Stimulated activated CD4-positive, alpha-beta T cell treated with anti-CD3 and anti-CD28 coated beads, Interleukin-4, amount 100 ng/mL, for 4 hours (primary cell): ENCODE data around the gene NOL6.

Source experiments
- DNase-seq, 2 experiments: peaks; one replicate each; pipeline ENCODE4 v3.0.0-alpha.2; 2020

Gene NOL6

DNA sequence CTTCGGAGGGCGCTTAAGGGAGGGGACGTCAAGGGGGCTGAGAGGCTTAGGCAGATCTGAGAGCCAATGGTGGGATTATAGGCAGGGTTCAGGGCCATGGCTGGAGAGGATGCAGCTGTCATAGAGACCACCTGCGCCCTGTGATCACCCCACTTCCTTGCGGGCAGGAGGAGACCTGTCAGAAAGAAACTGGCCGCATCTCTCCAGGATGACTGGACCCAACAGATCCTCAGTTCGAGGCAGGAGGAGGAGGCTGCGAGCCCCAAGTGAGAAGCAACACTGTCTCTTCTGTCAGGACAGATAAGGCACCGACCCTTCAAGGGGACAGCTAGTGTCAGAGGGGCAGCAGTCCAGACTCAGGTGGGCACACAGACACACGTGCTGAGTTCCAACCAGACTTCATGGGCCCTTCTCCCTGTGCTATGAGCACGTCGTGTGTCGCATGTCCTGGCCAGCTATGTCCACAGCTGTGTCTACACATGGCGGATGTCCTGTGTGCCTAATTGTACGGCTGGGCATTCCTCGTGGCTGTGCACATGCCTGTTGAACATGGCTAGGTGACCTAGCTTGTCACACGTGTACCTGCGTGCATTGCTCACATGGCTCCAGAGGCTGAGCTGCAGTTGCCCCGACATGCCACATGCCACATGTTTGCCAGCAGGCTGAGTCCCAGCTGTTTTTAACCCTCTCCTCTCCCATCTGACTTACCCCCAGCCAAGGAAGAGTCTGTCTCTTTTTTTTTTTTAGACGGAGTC lies 25.7 kb downstream of the NOL6 start:
- no peak for DNase-seq

- DNase-seq = peak; percentile 64 to 71
Observed at GRCh38 chr9:33446946-33447798, 26.6 kb downstream of the NOL6 start, which contains the start of gene AQP3. AQP3 (minus strand) TSS chr9:33447593; CDS start chr9:33447530, 63 bp downstream.

DNA sequence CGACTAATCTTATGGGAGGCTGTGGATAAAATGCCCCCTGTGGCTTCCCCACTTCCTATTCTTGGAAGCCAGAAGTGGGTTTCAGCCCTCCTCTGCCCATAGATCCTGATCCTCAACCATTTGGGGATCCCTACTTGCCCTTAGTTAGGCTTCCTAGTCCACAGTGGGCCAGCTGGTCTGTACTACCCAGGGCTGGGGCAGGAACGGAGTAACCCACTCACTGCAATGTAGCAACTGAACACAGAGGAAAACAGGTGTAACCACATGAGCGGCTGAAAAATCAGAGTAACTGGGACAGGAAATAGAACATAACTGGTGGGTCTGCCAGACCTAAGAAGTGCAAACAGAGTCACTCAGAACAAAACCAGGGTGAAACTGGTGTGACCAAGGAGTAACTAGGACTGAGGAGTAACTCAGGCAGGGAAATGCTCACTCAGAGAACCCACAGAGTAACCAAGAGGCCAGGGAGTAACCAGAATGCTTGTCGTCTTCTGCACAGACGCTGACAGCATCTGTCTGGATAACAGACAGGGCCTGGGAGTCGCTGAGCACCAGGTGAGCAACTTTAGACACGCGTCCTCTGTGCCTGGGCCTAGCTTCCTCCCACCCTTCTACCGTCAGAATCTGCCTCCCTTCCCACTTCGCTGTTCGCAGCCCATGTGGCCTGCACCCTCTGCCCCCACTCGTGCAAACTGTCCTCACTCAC lies 27.3 kb downstream of the NOL6 start:
- DNase-seq = peak in 1 of 2 experiments; percentile 44

- peak in 1 of 2 experiments; percentile 20 for DNase-seq
Observed at GRCh38 chr9:33445389-33446239, 28.1 kb downstream of the NOL6 start.

GRCh38 chr9:33443464-33444154 lies 30.1 kb downstream of the NOL6 start:
- no peak for DNase-seq

DNA sequence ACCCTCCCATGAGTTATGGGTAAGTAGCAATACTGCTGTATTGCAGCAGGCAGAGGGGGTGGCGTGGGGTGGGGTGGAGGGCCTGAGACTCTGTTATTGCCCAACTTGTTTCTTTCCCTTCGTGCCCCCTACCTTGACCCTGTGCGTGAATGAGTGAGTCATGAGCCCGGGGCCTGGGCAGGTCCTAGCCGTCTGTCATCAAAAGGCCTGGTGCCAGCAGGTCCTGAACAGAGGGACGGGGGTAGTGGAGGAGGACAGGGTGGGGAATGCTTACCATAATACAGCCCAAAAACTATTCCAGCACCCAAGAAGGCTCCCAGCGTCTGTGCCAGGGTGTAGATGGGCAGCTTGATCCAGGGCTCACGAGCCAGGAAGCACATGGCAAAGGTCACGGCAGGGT lies 30.7 kb downstream of the NOL6 start:
- DNase-seq = no peak

DNA sequence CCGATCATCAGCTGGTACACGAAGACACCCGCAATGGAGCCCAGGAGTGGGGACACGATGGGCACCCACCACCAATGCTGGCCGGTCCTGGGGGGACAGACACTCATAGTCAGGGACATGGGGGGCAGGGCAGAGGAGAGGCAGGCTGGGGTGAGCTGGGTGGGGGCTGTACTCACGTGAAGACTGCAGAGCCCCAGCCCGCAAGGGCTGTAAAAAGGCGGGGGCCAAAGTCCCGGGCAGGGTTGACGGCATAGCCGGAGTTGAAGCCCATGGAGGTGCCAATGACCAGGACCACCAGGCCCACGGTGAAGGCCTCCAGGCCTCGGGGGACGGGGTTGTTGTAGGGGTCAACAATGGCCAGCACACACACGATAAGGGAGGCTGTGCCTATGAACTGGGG lies 31.6 kb downstream of the NOL6 start:
- no peak for DNase-seq

DNA sequence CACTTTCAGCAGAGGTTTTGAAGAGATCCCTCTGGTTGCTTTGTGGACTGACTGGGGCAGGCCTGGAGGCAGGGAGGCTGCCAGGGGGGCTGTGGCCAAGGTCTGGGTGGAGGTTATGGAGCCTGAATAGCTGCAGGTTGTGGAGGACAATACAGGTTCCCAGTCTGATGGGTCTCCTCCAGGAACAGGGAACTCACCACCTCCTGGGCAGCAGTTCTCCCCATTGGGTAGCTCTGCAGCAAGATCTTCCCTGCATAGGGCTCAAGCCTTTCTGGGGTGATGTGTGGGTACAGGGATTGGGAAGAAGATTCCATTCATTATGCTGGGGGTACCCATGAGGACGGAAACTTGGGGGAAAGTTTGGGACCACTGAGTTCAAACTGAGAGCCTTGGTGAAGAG lies 33.1 kb downstream of the NOL6 start:
- no peak for DNase-seq

- DNase-seq = no peak
Observed at GRCh38 chr9:33440204-33440603, 33.5 kb downstream of the NOL6 start.

GRCh38 chr9:33439731-33440130 lies 34.0 kb downstream of the NOL6 start:
- DNase-seq = no peak

DNA sequence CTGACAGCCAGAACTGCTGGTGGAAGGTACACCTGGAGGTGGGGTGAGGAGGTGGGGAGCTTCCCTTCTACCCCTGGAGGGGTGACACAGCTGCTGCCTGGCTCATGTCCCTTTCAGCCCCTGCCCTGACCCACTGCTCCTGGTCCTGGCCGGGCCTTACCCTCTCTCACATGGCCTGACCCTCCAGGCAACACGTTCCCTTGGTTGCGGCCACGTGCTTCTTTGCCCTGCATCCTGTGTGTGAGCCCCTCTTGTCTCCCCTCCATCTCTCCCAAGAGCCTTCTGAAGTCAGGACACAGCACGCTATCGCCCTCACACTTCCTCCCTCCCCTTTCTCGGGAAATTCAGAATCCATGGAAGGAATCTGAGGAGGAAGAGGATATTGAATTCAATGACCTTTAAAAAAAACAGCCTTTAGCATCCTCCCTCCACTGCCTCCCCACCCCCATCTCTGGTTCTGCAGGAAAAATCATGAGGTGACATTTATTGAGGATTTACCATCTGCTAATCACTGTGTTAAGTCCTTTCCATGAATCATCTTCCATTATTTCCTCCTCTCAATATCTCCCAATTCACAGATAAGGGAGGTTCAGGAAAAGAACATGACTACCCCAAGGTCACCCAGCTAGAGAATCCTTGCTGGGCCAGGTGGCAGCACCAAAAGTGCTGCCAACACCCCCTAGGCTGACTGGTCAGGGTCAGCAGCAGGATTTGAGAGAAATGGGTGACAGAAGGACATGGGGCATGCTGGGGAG lies 34.6 kb downstream of the NOL6 start:
- no peak for DNase-seq

DNA sequence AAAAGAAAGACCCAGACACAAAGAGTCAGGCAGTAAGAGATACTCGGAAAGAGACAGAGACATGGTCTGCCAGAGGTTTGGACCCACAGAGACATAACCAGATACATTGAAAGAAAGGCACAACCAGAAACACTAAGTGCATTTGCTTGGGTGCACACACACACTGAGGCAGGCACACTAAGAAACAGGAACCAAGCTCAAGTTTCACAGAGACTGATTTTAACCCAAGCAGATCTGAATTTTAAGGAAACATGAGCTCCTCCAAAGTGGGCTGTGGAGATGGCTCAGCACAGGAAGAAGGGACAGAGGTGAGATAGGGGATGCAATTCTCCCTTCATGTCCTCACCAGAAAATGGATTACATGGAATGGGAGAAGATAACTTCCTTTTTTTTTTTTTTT lies 35.8 kb downstream of the NOL6 start:
- no peak for DNase-seq

- no peak for DNase-seq
Observed at GRCh38 chr9:33437205-33437604, 36.5 kb downstream of the NOL6 start.

DNA sequence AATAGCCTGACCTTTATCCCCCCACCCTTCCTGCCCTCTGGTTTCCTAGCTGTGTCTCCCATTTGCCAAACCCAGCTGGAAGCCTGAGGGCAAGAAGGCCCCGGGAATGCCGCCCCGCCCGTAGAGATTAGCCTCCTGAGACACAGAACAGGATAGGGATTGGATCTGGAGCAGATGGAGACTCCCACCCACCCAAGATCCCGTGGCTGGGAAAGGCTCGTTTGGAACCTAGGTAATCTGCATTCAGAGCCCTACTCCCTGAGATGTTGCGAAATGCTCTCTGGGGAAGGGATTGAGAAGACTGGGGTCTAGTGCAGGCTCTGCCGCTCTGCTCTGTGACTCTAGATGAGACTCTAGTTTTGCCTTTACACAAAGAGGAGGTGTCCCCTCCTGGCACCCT lies 37.3 kb downstream of the NOL6 start:
- no peak for DNase-seq

GRCh38 chr9:33435821-33436277 lies 37.9 kb downstream of the NOL6 start:
- no peak for DNase-seq

DNA sequence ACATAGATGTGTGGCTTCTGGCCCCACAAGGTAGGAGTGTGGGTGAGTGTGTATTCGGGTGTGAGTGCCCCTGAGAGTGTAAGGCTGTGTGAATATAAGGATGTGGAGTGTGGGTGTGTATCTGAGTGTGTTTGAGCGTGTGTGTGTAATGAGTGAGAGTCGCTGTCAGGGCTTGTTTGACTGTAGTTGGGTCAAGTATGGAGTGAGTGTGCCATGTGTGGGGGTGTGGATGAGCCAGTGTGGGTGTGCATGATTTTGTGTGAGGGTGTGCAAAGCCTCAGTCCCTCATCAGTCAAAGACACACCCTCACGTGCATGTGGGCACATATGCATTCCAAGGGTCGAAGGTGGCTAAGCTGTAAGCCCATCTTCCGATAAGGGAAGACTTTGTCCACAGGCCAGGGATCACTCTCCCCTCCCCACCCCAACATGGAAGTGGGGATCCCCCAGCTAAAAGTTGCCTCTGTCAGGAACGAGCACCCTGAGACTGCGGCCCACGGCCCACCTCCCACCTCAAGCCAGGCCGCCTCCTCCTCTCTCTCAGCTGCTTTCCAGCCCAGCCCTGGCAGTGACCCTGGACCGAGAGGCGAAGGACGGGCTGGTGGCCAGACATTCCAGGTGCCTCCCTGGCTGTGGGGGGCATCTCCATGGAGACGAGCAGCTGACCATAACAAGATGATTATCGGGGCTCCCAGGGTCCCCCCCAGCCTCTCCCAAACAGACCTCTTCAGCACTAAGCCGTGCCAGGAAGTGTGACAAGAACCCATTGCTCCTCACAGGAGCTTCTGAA lies 39.2 kb downstream of the NOL6 start:
- no peak for DNase-seq

DNA sequence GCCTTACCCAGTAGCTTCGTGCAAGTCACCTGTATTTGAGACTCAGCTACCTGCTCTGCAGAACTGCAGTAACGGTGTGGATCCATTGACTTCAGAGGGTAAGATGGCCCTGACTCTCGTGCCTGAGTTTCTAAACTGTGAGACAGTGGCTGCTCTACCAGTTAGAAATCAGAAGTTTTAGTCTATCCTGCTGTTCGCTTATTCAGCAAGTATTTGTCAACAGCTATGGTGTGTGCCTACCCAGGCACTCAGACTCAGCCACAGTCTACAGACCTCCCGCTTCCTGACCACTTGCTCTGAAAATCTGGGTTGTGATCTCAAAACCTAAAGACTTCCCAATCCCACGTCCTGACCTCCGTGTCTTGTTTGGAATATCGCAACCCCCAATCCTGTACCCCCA lies 39.9 kb downstream of the NOL6 start:
- no peak for DNase-seq

DNA sequence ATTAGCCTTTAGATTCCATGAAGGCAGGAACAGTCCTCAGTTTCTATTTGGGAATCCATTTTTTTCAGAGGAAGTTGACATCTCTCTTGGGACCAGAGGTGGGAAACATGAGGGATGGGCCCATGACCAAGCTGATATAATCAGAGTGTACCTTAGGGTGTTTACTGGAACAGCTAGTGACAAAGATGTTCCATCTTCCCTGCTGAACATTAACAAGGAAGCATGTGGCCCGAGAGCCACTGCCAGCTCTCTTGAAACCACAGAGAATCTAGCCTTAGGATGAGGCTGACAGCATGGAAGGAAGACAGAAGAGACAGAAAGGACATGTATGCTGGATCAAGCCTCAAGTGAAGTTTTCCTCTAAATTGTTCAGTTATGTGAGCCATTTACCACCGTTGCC lies 42.3 kb downstream of the NOL6 start:
- no peak for DNase-seq

- no peak for DNase-seq
Observed at GRCh38 chr9:33430942-33431341, 42.8 kb downstream of the NOL6 start.
